HL-60 (cell line): Measurements from ENCODE around the gene ZNF292.

Experiments used
- GABPA ChIP-seq: IDR thresholded peaks from 2 replicates; pipeline ENCODE4 v1.6.1; 2012; ENCODE audit warnings: low read depth
- POLR2AphosphoS5 ChIP-seq: IDR thresholded peaks from 2 replicates; pipeline ENCODE4 v1.6.1; 2012; ENCODE audit warnings: low read depth
- SPI1 ChIP-seq: IDR thresholded peaks from 2 replicates; pipeline ENCODE4 v1.6.1; 2012; ENCODE audit warnings: low read depth, mild to moderate bottlenecking, borderline replicate concordance
- TF ChIP-seq, protein P1 (sequence below): IDR thresholded peaks from one replicate; pipeline ENCODE4 v1.5.1; 2011; ENCODE audit warnings: low read length, control low read depth, inconsistent platforms; ENCODE audit not compliant: insufficient read depth

DNA sequence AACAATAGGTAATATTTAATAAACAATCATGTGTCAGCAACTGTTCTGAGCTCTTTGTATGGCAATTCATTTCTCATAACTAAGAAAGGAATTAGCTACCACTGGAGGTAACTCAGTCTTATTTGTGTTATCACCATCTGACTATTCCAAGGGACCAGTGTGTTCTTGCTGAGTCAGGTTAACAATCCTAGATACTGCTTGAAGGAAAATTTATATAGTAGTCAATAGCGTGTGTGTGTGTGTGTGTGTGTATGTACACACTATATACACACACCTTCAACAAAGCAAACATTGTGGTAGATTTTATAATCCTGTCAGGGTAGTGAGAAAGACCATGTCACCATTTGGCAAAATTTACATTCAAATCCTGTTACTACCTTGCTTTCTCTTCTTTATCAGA is 121.3 kb downstream of the ZNF292 start:
- TF ChIP-seq, protein P1, sequence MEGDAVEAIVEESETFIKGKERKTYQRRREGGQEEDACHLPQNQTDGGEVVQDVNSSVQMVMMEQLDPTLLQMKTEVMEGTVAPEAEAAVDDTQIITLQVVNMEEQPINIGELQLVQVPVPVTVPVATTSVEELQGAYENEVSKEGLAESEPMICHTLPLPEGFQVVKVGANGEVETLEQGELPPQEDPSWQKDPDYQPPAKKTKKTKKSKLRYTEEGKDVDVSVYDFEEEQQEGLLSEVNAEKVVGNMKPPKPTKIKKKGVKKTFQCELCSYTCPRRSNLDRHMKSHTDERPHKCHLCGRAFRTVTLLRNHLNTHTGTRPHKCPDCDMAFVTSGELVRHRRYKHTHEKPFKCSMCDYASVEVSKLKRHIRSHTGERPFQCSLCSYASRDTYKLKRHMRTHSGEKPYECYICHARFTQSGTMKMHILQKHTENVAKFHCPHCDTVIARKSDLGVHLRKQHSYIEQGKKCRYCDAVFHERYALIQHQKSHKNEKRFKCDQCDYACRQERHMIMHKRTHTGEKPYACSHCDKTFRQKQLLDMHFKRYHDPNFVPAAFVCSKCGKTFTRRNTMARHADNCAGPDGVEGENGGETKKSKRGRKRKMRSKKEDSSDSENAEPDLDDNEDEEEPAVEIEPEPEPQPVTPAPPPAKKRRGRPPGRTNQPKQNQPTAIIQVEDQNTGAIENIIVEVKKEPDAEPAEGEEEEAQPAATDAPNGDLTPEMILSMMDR = no peak
- TF ChIP-seq POLR2AphosphoS5 (no peak), SPI1 (no peak), GABPA (no peak)
